ENCODE measurements around the gene EIF4E1B.

DNA sequence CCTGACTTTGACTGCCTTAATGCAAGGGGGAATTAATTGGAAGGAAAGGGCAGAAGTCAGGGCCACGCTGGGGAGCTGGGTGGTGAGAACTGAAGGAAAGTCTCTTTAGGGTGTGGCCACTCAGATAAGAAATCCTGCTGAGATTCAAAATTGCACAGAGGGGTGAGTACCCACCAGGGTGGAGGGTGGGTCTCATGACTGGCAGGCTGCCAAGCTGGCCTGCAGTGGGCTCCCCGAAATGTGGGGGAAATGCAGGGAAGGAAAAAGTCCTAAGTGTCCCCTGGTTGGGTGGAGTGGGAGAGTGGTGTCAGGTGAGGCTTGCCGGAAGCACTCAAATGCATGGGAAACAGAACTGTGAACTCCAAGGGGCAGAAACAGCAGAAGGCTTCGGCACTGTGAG is 40.9 kb downstream of the EIF4E1B start:
- TF ChIP-seq, protein P1, sequence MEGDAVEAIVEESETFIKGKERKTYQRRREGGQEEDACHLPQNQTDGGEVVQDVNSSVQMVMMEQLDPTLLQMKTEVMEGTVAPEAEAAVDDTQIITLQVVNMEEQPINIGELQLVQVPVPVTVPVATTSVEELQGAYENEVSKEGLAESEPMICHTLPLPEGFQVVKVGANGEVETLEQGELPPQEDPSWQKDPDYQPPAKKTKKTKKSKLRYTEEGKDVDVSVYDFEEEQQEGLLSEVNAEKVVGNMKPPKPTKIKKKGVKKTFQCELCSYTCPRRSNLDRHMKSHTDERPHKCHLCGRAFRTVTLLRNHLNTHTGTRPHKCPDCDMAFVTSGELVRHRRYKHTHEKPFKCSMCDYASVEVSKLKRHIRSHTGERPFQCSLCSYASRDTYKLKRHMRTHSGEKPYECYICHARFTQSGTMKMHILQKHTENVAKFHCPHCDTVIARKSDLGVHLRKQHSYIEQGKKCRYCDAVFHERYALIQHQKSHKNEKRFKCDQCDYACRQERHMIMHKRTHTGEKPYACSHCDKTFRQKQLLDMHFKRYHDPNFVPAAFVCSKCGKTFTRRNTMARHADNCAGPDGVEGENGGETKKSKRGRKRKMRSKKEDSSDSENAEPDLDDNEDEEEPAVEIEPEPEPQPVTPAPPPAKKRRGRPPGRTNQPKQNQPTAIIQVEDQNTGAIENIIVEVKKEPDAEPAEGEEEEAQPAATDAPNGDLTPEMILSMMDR (IDR thresholded peaks at IDR 0.05), result no peak
- TF ChIP-seq EP300 (IDR thresholded peaks at IDR 0.05) (no peak), POLR2AphosphoS5 (IDR thresholded peaks at IDR 0.05) (no peak)
